Skin of body (tissue), 2 donors: ENCODE data around the gene FBN1. TPM values are rescaled to one million over a fixed set of nuclear protein-coding genes. Genes with fewer than 3 reads are reported as not detected.

Experiments
- DNase-seq: peaks from one replicate; lab custom pipeline; 2025; lab: John Stamatoyannopoulos, UW
- total RNA-seq: library from RNA; depleted of rRNA; stranded (reverse); fragments of >200 nt; gene quantifications from one replicate; pipeline ENCODE4 v1.2.3, GENCODE V29; 2014

Gene FBN1
- total RNA-seq, 1 donor from 2014 or later, result 480 TPM

DNA sequence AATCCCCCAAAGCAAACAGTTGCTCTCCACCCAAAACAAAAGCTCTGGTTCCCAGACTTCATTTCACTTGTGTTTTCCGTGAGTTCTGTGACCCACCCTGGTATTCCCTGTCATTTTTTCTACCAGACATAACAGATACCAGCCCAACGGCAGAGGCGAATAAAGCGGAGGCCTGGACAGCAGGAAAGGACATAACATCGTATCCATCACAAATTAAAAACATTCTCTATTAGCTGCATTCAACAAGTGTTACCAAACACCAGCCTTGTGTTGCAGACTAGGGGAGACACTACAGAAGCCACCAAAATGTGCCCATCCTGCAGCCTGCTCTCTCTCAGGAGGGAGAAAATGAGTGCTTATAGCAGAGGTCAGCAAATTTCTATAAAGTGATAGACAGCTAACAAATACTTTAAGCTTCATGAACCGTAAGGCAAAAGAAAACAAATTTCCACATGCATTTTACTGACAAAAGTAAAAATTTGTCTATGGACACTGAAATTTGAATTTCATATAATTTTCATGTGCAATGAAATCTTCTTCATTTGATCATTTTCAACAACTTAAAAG is 7.1 kb upstream of the FBN1 start:
- DNase-seq, result no peak

GRCh38 chr15:48650931-48651330 is 5.4 kb upstream of the FBN1 start:
- DNase-seq, result no peak

GRCh38 chr15:48647962-48648361 is 2.5 kb upstream of the FBN1 start:
- no peak for DNase-seq

DNA sequence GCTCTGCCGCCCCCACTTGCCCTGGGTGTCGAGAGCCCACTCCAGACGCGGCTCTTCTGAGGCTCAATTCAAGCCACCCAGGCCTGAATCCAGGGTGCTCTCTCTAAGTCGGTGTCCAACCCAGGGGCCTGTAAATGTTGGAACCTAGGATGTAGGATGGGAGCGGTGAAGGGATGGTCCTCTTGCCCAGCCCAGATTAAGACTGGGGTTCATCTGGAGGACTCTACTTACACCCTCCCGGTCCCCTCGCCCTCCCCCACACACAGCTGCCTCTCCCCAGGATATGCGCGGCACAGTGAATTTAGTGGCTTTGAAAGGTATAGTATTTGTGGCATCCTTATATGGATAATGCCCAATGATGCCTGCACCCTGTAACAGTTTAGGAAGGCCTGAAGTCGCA is 822 bp upstream of the FBN1 start:
- no peak for DNase-seq

- DNase-seq, result peak; percentile 50
Observed at GRCh38 chr15:48644827-48645557, 517 bp downstream of the FBN1 start.

DNA sequence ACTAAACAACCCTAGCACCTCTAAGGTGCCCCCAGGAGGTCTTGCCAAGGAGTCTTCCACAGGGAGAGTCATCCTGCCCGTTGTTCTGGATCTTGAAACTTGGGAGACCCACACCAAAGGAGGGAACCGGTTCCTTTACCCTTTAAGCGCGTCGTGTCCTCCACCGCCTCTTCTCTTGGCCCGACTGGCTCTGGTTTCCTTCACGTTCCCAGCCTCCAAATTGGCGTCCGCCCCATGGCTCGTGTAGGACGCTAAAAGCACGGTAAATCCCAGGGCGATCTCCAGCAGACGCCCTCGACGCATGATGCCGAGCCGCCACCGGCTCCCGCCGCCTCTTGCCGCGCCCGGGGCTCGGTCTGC is 1.1 kb downstream of the FBN1 start:
- DNase-seq, result peak; percentile 40

DNA sequence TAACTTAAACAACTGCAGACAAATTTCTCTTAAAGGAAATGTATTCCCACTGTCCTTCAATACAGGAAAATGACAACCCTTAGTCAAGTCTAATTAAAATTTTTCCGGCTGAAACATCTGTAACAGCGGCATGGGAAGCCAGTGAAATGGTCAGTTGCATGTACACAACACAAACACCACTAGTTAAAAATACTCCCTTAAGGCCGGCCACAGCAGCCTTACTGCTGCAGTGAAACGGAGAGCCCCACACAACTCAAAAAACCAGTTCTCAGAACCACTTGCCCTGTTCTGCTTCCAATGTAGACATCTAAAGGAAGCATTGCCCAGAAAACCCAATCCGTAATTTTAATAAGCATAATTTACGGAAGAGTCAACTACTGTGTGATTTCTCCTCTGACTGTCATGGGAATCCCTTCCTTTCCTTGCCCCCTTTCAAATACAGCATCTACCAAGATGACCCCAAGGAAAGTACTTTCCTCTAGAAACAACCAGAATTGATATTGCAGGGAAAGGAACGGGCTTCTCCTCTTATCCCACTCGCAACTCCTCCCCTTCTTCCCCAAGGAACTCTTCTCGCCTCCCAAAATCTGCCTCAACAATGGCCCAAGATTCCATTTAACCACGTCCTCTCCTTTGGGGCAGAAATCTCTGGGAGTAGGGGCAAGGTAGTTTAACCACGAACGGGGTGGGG is 1.6 kb downstream of the FBN1 start:
- no peak for DNase-seq

DNA sequence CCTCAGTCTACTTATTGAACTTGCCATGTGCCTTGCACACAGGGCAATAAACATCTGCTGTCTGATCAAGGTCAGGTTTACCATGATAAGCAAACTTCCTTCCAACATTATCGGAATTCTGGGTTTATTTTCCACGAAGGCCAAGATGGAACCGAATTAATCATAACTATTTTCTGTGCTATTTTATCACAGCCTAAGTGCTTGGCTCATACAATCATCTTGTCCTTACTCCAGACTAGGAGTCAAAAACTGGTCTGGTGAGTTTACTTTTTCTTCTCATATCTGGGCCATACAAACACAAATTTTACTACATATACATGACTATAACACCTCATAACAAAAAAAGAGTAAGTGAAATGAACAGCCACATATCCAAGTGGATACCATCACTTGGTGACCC is 2.3 kb downstream of the FBN1 start:
- no peak for DNase-seq

DNA sequence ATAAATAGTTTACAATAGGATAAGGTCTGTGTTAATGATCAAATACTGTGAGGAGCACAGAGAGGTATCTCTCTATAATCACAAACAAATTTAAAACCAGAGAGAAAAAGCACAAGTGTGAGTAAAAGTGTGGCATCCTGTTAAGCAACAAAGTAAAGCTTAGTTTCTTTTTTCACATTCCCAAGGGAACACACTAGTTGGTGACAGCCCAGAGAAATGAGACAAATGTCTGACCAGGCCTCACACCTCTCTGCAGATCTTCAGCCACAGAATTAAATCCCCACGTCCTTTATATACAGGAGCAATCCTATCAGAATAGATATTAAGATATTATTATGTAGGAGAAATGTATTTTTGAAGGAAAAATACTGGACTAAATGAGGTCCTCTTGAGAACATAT is 2.7 kb downstream of the FBN1 start:
- DNase-seq, result no peak

GRCh38 chr15:48641416-48641815 is 4.1 kb downstream of the FBN1 start:
- DNase-seq, result no peak

- no peak for DNase-seq
Observed at GRCh38 chr15:48638963-48639362, 6.5 kb downstream of the FBN1 start.

GRCh38 chr15:48637639-48638038 is 7.9 kb downstream of the FBN1 start:
- no peak for DNase-seq

DNA sequence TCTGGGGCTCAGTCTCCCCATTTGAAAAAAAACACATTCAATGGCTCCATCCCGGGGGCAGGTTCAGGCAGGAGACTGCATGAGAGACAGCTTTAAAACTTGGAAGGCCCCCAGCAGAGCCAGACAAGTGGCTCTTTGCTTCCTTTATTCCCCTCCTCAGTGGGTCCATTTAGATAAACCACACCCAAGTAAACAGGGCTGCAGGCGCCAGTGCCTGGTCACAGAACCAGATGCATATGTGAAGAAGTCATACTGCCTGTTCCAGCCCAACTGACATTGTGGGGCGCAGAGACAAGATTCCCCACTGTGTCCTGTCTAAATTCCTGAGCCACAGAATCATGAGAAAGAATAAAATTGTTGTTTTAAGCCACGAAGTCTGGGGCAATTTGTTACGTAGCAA is 9.0 kb downstream of the FBN1 start:
- DNase-seq, result no peak

- DNase-seq, result peak; percentile 30
Observed at GRCh38 chr15:48634893-48635292, 10.6 kb downstream of the FBN1 start.

DNA sequence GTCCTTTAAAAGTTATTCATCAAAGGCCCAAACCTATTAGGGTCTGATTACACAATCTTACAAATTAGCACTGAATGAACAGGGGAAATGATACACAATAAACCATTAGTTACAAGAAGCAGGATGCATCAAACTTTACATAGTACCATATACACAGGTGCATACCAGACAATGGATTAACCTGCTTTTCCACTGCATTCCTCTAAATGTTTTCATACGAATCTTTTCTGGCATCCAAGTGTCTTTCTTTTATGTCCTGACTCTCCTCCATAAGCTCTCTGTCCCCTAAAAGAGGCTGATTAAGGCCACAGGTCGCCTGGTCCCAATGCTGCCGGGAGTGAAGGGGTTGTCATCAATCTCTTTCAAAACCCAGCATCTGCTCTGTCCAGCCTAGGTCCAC is 11.4 kb downstream of the FBN1 start:
- DNase-seq, result no peak

- DNase-seq, result no peak
Observed at GRCh38 chr15:48632651-48633050, 12.9 kb downstream of the FBN1 start.

DNA sequence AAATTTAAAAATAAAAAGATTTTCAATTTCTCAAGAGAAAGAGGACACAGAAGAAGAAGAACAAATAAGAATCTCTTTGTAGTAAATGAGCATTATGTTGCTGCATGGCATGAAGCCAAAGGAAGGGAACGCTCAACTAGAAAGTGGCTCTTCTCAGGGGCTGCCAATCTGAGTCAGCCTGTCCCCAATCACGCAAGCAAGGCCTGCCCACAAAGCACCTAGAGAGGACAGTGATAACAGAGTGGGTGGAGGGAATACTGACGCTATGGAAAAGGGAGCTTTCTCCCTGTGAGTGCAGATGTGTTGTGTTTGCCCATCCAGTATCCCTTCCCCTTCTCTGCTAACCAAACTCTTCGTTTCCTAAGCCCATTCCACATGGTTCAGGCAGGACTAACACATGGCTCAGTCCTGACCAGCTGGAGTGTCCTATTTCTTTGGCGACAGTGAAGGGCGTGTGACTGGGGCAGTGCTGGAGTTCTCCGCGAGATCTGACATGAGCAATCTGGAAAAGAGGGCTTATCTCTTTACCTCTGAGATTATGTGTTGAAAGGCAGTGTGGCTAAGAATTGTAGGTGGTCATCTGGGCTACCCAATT is 14.2 kb downstream of the FBN1 start:
- DNase-seq, result no peak

GRCh38 chr15:48630245-48630644 is 15.3 kb downstream of the FBN1 start:
- DNase-seq, result no peak

GRCh38 chr15:48628832-48629231 is 16.7 kb downstream of the FBN1 start:
- DNase-seq, result no peak

GRCh38 chr15:48627260-48627940 is 18.1 kb downstream of the FBN1 start:
- no peak for DNase-seq

GRCh38 chr15:48625126-48625525 is 20.4 kb downstream of the FBN1 start:
- DNase-seq, result no peak

DNA sequence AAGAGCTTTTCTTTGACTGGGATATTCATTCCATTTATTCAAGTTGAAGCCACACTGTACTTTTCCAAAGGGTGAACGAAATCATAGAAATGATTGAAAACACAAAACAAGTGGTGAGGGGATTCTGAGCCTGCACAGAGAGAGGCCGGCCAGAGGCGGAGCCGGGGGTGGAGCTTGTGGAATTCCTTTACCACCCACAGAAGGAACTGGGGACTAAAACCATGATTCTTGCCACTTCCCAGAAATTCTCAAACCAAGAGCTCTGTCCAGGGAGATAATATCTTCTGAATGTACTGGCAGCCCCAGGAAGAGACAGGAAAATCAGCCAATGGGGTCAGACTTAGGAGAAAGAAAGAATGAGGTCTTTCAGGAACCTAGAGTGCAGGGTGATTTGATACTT is 20.8 kb downstream of the FBN1 start:
- DNase-seq, result no peak
